Right lobe of liver (tissue), 6 donors: Measurements from ENCODE around the gene CLASRP. TPM values are rescaled to one million over a fixed set of nuclear protein-coding genes. Genes with fewer than 3 reads are reported as not detected.

ENCODE experiments used
- ATAC-seq, 4 donors: fragments of 200-7000 bp; cut with Tn5 transposase; one replicate each; pipeline ENCODE4 v1.9.1; 2020; ENCODE audit warnings: mild to moderate bottlenecking in 4 of 4, moderate library complexity in 4 of 4
- DNase-seq, 3 donors: peaks; one replicate each; pipeline ENCODE4 v3.0.0-alpha.2; 2020
- H3K27ac ChIP-seq, 3 donors: fragments of 200-600 bp; one replicate each; pipeline ENCODE4 v1.8.0; 2022
- H3K27me3 ChIP-seq, 2 donors: fragments of 200-600 bp; one replicate each; pipeline ENCODE4 v1.8.0; 2022
- H3K36me3 ChIP-seq, 4 donors: fragments of 200-600 bp; sonication (generic) in 1 of 4; one replicate each; pipeline versions ENCODE4 v1.5.1 to v1.8.0; 2017 to 2022; ENCODE audit warnings: control low read depth in 1 of 4
- H3K4me1 ChIP-seq, 4 donors: fragments of 200-600 bp; sonication (generic) in 1 of 4; one replicate each; pipeline versions ENCODE4 v1.5.1 to v1.8.0; 2017 to 2022; ENCODE audit warnings: control low read depth in 1 of 4
- H3K4me3 ChIP-seq, 3 donors: fragments of 200-600 bp; one replicate each; pipeline ENCODE4 v1.8.0; 2022
- H3K9me3 ChIP-seq, 4 donors: fragments of 200-600 bp; sonication (generic) in 1 of 4; one replicate each; pipeline versions ENCODE4 v1.5.1 to v1.8.0; 2017 to 2022; ENCODE audit warnings: control low read depth in 1 of 4
- POLR2A ChIP-seq: fragments of 450-650 bp; IDR thresholded peaks from one replicate; pipeline ENCODE4 v1.6.1; 2017; ENCODE audit warnings: antibody characterized with exemption, mild to moderate bottlenecking
- WGBS: methylation state at CpG from one replicate; pipeline ENCODE4 v1.1.6; 2018; ENCODE audit warnings: low coverage, low lambda C conversion rate; ENCODE audit not compliant: insufficient coverage; ENCODE audit errors: missing lambda C conversion rate; 5-methylcytosine and 5-hydroxymethylcytosine counted together
- intact Hi-C, 2 donors: fragments of 100-400 bp; cut with DNase I; formaldehyde crosslinking; loops; one replicate each; pipeline versions ENCODE4 v1.11.2 to v1.14.1; 2022
- total RNA-seq, 6 experiments: library from RNA; depleted of rRNA in 2 of 6; stranded (reverse); fragments of >200 nt in 2 of 6; fragmentation: NEBNext Ultra II Directional in 3 of 6; extraction: Animal tissue kit (Norgen Biotek cat#: 25700) in 3 of 6; gene quantifications; one replicate each; pipeline versions ENCODE4 v1.1.0 to v1.2.4, GENCODE V29; 2016 to 2023
- TF ChIP-seq, protein P1 (sequence below), 4 donors: fragments of 200-600 bp in 3 of 4; fragments of 450-650 bp in 1 of 4; IDR thresholded peaks; one replicate each; pipeline versions ENCODE4 v1.5.1 to v1.8.0; 2016 to 2022; ENCODE audit warnings: antibody characterized with exemption in 4 of 4, mild to moderate bottlenecking in 2 of 4
- donor health status: DM: no; HTN: yes; CAD: no.
- donor health status: DM: no; HTN: no; CAD: no.
- donor health status: DM: no; HTN: no; CAD: no.
- donor health status: DM: no; HTN: yes; CAD: no.
- donor health status: DM: no; HTN: yes; CAD: no.

Gene CLASRP
- total RNA-seq, 6 experiments from 2014 or later = 30.5 to 66.8 (median 44.8) TPM

GRCh38 chr19:45101806-45102205 is 63.0 kb downstream of the CLASRP start:
- Histone ChIP-seq H3K27me3 (no peaks in the 10 kb centered on the region), H3K27ac (no peak overlapping the region), H3K4me1 (peaks cover 0 to 4% (median 0%) of the 10 kb centered on the region in 4 donors), H3K36me3 (no peaks in the 10 kb centered on the region), H3K9me3 (no peaks in the 10 kb centered on the region), H3K4me3 (no peak overlapping the region)
- ATAC-seq = no peak
- WGBS = 56% methylated on average over 8 of the region's 8 CpGs
- intact Hi-C loops = no loop called here
- DNase-seq = no peak
- TF ChIP-seq POLR2A = no peak
- TF ChIP-seq, protein P1, sequence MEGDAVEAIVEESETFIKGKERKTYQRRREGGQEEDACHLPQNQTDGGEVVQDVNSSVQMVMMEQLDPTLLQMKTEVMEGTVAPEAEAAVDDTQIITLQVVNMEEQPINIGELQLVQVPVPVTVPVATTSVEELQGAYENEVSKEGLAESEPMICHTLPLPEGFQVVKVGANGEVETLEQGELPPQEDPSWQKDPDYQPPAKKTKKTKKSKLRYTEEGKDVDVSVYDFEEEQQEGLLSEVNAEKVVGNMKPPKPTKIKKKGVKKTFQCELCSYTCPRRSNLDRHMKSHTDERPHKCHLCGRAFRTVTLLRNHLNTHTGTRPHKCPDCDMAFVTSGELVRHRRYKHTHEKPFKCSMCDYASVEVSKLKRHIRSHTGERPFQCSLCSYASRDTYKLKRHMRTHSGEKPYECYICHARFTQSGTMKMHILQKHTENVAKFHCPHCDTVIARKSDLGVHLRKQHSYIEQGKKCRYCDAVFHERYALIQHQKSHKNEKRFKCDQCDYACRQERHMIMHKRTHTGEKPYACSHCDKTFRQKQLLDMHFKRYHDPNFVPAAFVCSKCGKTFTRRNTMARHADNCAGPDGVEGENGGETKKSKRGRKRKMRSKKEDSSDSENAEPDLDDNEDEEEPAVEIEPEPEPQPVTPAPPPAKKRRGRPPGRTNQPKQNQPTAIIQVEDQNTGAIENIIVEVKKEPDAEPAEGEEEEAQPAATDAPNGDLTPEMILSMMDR (IDR thresholded peaks at IDR 0.05) = no peak

DNA sequence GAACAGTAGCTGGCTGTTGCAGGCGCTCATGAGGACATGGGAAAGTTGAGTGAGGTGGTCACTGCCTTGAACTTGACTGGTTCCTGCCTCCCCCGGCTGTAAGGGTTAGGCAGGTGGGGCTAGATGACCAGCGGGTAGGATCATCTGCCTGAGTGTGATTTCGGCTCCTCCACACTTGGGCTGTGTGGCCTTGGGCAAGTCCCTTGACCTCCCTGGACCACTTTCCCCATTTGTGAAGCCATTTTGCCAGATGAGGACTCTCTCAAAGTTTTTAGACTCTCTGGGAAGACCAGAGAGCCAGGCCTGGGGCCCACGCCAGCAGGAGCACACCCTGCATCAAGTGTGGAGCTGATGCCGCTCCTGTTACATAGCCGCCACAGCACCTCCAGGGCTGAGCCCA is 63.6 kb downstream of the CLASRP start:
- no CpG with 5 or more reads among the region's 7 CpGs for WGBS
- Histone ChIP-seq H3K27me3 (no peaks in the 10 kb centered on the region), H3K27ac (no peak overlapping the region), H3K4me3 (no peak overlapping the region), H3K4me1 (peaks cover 0 to 4% (median 0%) of the 10 kb centered on the region in 4 donors), H3K9me3 (no peaks in the 10 kb centered on the region), H3K36me3 (no peaks in the 10 kb centered on the region)
- intact Hi-C loops = no loop called here
- TF ChIP-seq, protein P1 (IDR thresholded peaks at IDR 0.05) = no peak
- no peak for DNase-seq
- no peak for ATAC-seq

- intact Hi-C loops = no loop called here
- no peaks in the 10 kb centered on the region for H3K36me3 ChIP-seq
- H3K9me3 ChIP-seq = no peaks in the 10 kb centered on the region
- DNase-seq (no peak), ATAC-seq (peak; percentile 12 to 58 (median 31))
- no peaks in the 10 kb centered on the region for H3K27me3 ChIP-seq
- H3K27ac ChIP-seq = no peak overlapping the region
- no peak overlapping the region for H3K4me3 ChIP-seq
- TF ChIP-seq POLR2A = no peak
- TF ChIP-seq, protein P1 (IDR thresholded peaks at IDR 0.05) = no peak
- 37% methylated on average over 3 of the region's 15 CpGs for WGBS
- peaks cover 0 to 1% (median 0%) of the 10 kb centered on the region in 4 donors for H3K4me1 ChIP-seq
These were observed 64.3 kb downstream of the CLASRP start for GRCh38 chr19:45103156-45103507.

DNA sequence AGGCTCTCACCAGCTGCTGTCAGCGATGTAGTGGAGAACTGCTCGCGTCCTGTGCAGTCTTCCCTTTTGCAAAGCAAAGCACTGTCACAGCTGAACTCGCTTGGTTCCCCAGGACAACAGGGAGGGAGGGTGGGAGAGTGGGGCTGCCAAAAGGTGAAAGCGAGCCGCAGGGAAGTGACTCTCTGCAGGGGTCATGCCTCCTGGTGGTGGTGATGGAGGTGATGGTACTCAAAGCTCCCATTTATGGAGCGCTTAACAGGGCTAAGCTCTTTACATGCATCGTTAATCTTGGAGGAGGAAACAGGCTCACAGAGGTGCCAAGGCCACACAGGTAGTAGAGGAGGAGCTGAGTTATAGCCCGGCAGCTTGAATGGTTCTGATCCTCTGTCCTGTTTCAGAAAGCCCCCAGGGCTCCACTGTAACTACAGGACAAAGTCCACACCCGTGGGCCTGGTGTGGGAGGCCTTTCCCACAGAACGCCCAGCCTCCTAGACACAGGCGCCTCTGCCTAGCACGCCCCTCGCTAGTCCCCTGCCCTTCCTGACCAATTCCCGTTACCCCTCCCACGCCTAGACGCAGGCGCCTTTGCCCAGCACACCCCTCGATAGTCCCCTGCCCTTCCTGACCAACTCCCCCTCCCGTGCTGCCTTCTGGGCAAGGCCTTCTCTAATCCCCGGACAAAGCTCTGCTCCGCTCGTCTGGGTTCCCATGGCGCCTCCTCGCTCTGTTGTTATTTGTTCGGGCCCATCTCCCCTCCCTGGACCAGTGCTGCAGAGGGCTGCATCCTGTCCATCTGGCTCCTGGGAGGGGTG is 64.9 kb downstream of the CLASRP start:
- Histone ChIP-seq H3K4me3 (no peak overlapping the region), H3K4me1 (no peaks in the 10 kb centered on the region), H3K36me3 (no peaks in the 10 kb centered on the region), H3K9me3 (no peaks in the 10 kb centered on the region), H3K27me3 (no peaks in the 10 kb centered on the region), H3K27ac (no peak overlapping the region)
- ATAC-seq = peak in 2 of 4 donors; percentile 12 to 24
- no peak for TF ChIP-seq POLR2A
- TF ChIP-seq, protein P1 (IDR thresholded peaks at IDR 0.05) = no peak
- DNase-seq = no peak
- WGBS = 59% methylated on average over 10 of the region's 26 CpGs
- intact Hi-C loops = no loop called here
